Measurements from ENCODE around the gene HES5. TPM values are rescaled to one million over a fixed set of nuclear protein-coding genes. Genes with fewer than 3 reads are reported as not detected.
"Not testable (repeated sequence)": the region's sequence is repeated elsewhere in the genome, so short reads cannot be mapped to it uniquely, and the experiment has no call there.

The HES5 gene
- total RNA-seq, 2 donors from 2014 or later: 0.27 to 2.7 TPM

DNA sequence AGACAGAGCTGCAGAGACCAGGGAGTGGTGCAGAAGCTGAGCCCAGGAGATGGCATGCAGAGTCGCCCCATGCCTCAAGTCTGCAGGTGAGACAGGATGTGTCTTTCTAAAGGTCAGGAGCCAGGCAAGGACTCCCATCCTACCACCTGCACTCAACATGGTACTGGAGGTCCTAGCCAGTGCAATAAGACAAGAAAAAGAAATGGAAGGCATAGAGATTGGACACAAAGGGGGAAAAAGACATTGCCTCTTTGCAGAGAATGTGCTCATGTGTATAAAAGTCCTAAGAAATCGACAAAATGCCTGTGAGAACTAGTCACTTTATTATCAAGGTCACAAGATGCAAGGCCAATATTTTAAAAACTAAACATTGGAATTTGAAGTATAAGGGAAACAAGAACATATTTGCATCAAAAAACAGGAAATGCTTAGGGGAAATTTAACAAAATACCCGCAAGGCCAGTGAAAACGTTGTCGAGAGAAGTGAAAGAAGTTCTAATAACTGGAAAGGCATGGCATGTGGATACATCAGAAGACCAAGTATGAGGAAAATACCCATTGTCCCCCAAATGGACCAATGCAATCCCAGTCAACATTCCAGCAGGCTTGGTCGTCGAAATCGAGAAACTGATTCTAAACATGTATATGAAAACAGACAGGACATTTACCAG, 43.3 kb upstream of the HES5 start:
- ATAC-seq (ENCODE audit: insufficient number of reproducible peaks, low FRiP score, low read depth) (no peak), DNase-seq (ENCODE audit: low spot score) (no peak)
- Histone ChIP-seq H3K27ac (no peak overlapping the region), H3K4me3 (no peak overlapping the region), H3K4me1 (ENCODE audit: control insufficient read depth in 1 of 2, low read depth in 2 of 2) (no peaks in the 10 kb centered on the region), H3K27me3 (replicated peaks; ENCODE audit: insufficient read depth) (no peaks in the 10 kb centered on the region), H3K36me3 (no peaks in the 10 kb centered on the region), H3K9me3 (peaks cover 5% of the 10 kb centered on the region)
- TF ChIP-seq, protein P1, sequence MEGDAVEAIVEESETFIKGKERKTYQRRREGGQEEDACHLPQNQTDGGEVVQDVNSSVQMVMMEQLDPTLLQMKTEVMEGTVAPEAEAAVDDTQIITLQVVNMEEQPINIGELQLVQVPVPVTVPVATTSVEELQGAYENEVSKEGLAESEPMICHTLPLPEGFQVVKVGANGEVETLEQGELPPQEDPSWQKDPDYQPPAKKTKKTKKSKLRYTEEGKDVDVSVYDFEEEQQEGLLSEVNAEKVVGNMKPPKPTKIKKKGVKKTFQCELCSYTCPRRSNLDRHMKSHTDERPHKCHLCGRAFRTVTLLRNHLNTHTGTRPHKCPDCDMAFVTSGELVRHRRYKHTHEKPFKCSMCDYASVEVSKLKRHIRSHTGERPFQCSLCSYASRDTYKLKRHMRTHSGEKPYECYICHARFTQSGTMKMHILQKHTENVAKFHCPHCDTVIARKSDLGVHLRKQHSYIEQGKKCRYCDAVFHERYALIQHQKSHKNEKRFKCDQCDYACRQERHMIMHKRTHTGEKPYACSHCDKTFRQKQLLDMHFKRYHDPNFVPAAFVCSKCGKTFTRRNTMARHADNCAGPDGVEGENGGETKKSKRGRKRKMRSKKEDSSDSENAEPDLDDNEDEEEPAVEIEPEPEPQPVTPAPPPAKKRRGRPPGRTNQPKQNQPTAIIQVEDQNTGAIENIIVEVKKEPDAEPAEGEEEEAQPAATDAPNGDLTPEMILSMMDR (IDR thresholded peaks at IDR 0.05): no peak

- no peak for ATAC-seq (ENCODE audit: insufficient number of reproducible peaks, low FRiP score, low read depth)
- H3K4me3 ChIP-seq: no peak overlapping the region
- H3K36me3 ChIP-seq: no peaks in the 10 kb centered on the region
- no peak overlapping the region for H3K27ac ChIP-seq
- DNase-seq (ENCODE audit: low spot score): no peak
- H3K9me3 ChIP-seq: peaks cover 5% of the 10 kb centered on the region
- no peaks in the 10 kb centered on the region for H3K4me1 ChIP-seq (ENCODE audit: control insufficient read depth in 1 of 2, low read depth in 2 of 2)
- no peaks in the 10 kb centered on the region for H3K27me3 ChIP-seq (replicated peaks; ENCODE audit: insufficient read depth)
- TF ChIP-seq, protein P1 (IDR thresholded peaks at IDR 0.05): no peak
Observed at GRCh38 chr1:2571348-2571747, 41.3 kb upstream of the HES5 start.

GRCh38 chr1:2570332-2570731, 40.3 kb upstream of the HES5 start:
- Histone ChIP-seq H3K27ac (no peak overlapping the region), H3K27me3 (replicated peaks; ENCODE audit: insufficient read depth) (no peaks in the 10 kb centered on the region), H3K4me1 (ENCODE audit: control insufficient read depth in 1 of 2, low read depth in 2 of 2) (no peaks in the 10 kb centered on the region), H3K9me3 (peaks cover 5% of the 10 kb centered on the region), H3K4me3 (no peak overlapping the region), H3K36me3 (no peaks in the 10 kb centered on the region)
- ATAC-seq (ENCODE audit: insufficient number of reproducible peaks, low FRiP score, low read depth) (no peak), DNase-seq (ENCODE audit: low spot score) (no peak)
- TF ChIP-seq, protein P1 (IDR thresholded peaks at IDR 0.05): no peak

- not testable (repeated sequence) for H3K27me3 ChIP-seq (replicated peaks; ENCODE audit: insufficient read depth); DNase-seq (ENCODE audit: low spot score); ATAC-seq (ENCODE audit: insufficient number of reproducible peaks, low FRiP score, low read depth); H3K27ac ChIP-seq; H3K4me3 ChIP-seq; H3K36me3 ChIP-seq; H3K9me3 ChIP-seq; H3K4me1 ChIP-seq (ENCODE audit: control insufficient read depth in 1 of 2, low read depth in 2 of 2)
Observed at GRCh38 chr1:2569703-2570102, 39.6 kb upstream of the HES5 start.

DNA sequence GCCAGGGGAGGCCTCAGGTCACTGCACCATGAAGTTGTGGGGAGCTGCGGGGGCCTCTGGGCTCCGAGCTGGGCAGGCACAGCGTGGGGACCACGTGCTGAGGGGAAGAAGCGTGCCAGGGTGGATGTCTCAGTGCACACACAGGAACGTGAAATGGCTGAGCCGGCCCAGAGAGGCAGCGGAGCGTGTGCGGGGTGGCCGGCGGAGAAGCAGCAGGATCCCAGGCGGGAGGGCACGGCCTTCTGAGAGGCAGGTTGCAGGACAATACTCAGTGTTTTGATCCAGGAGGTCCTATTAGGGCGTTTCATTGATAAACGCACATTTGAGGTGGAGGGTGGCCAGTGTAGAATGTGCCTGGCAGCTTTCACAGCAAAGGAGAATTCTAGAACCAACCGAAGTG, 39.0 kb upstream of the HES5 start:
- H3K4me1 ChIP-seq (ENCODE audit: control insufficient read depth in 1 of 2, low read depth in 2 of 2): no peaks in the 10 kb centered on the region
- ATAC-seq (ENCODE audit: insufficient number of reproducible peaks, low FRiP score, low read depth) (no peak), DNase-seq (ENCODE audit: low spot score) (no peak)
- H3K9me3 ChIP-seq: peaks cover 5% of the 10 kb centered on the region
- TF ChIP-seq, protein P1 (IDR thresholded peaks at IDR 0.05): no peak
- no peaks in the 10 kb centered on the region for H3K27me3 ChIP-seq (replicated peaks; ENCODE audit: insufficient read depth)
- no peaks in the 10 kb centered on the region for H3K36me3 ChIP-seq
- H3K27ac ChIP-seq: no peak overlapping the region
- no peak overlapping the region for H3K4me3 ChIP-seq

GRCh38 chr1:2568187-2568816, 38.2 kb upstream of the HES5 start:
- not testable (repeated sequence) for DNase-seq (ENCODE audit: low spot score); H3K27ac ChIP-seq; H3K4me3 ChIP-seq; H3K4me1 ChIP-seq (ENCODE audit: control insufficient read depth in 1 of 2, low read depth in 2 of 2); H3K9me3 ChIP-seq; H3K27me3 ChIP-seq (replicated peaks; ENCODE audit: insufficient read depth); H3K36me3 ChIP-seq; ATAC-seq (ENCODE audit: insufficient number of reproducible peaks, low FRiP score, low read depth)

Measured in thoracic aorta (tissue), 2 donors.